ENCODE data around the gene MSL2.
"Not testable (repeated sequence)": the region's sequence is repeated elsewhere in the genome, so short reads cannot be mapped to it uniquely, and the experiment has no call there.

MSL2 gene

GRCh38 chr3:136192831-136193230, 3.3 kb downstream of the MSL2 start:
- DNase-seq (ENCODE audit: low read depth in 1 of 2, low spot score in 1 of 2): no peak

- not testable (repeated sequence) for DNase-seq (ENCODE audit: low read depth in 1 of 2, low spot score in 1 of 2)
Measured at GRCh38 chr3:136192195-136192594, 3.9 kb downstream of the MSL2 start.

GRCh38 chr3:136189859-136190617, 6.1 kb downstream of the MSL2 start:
- no peak for DNase-seq (ENCODE audit: low read depth in 1 of 2, low spot score in 1 of 2)

GRCh38 chr3:136189043-136189442, 7.1 kb downstream of the MSL2 start:
- DNase-seq (ENCODE audit: low read depth in 1 of 2, low spot score in 1 of 2): no peak

GRCh38 chr3:136187868-136188267, 8.3 kb downstream of the MSL2 start:
- no peak for DNase-seq (ENCODE audit: low read depth in 1 of 2, low spot score in 1 of 2)

- no peak for DNase-seq (ENCODE audit: low read depth in 1 of 2, low spot score in 1 of 2)
Measured at GRCh38 chr3:136186846-136187245, 9.3 kb downstream of the MSL2 start.

GRCh38 chr3:136186344-136186743, 9.8 kb downstream of the MSL2 start:
- DNase-seq (ENCODE audit: low read depth in 1 of 2, low spot score in 1 of 2): no peak

- no peak for DNase-seq (ENCODE audit: low read depth in 1 of 2, low spot score in 1 of 2)
Measured at GRCh38 chr3:136184703-136185102, 11.4 kb downstream of the MSL2 start.

GRCh38 chr3:136181741-136182140, 14.4 kb downstream of the MSL2 start:
- no peak for DNase-seq (ENCODE audit: low read depth in 1 of 2, low spot score in 1 of 2)

- DNase-seq (ENCODE audit: low read depth in 1 of 2, low spot score in 1 of 2): no peak
Measured at GRCh38 chr3:136177876-136178275, 18.3 kb downstream of the MSL2 start.

- no peak for DNase-seq (ENCODE audit: low read depth in 1 of 2, low spot score in 1 of 2)
Measured at GRCh38 chr3:136173939-136174490, 22.1 kb downstream of the MSL2 start.

GRCh38 chr3:136171097-136171542, 25.0 kb downstream of the MSL2 start:
- DNase-seq (ENCODE audit: low read depth in 1 of 2, low spot score in 1 of 2): no peak

- not testable (repeated sequence) for DNase-seq (ENCODE audit: low read depth in 1 of 2, low spot score in 1 of 2)
Measured at GRCh38 chr3:136168236-136168635, 27.9 kb downstream of the MSL2 start.

GRCh38 chr3:136166507-136166906, 29.6 kb downstream of the MSL2 start:
- DNase-seq (ENCODE audit: low read depth in 1 of 2, low spot score in 1 of 2): no peak

- DNase-seq (ENCODE audit: low read depth in 1 of 2, low spot score in 1 of 2): not testable (repeated sequence)
Measured at GRCh38 chr3:136163607-136164006, 32.5 kb downstream of the MSL2 start.

- no peak for DNase-seq (ENCODE audit: low read depth in 1 of 2, low spot score in 1 of 2)
Measured at GRCh38 chr3:136162322-136162721, 33.8 kb downstream of the MSL2 start.

GRCh38 chr3:136161516-136161915, 34.6 kb downstream of the MSL2 start:
- no peak for DNase-seq (ENCODE audit: low read depth in 1 of 2, low spot score in 1 of 2)

GRCh38 chr3:136152963-136153362, 43.2 kb downstream of the MSL2 start:
- no peak for DNase-seq (ENCODE audit: low read depth in 1 of 2, low spot score in 1 of 2)

- no peak for DNase-seq (ENCODE audit: low read depth in 1 of 2, low spot score in 1 of 2)
Measured at GRCh38 chr3:136152176-136152843, 43.8 kb downstream of the MSL2 start.

- no peak for DNase-seq (ENCODE audit: low read depth in 1 of 2, low spot score in 1 of 2)
Measured at GRCh38 chr3:136151219-136151618, 44.9 kb downstream of the MSL2 start.

- DNase-seq (ENCODE audit: low read depth in 1 of 2, low spot score in 1 of 2): no peak
Measured at GRCh38 chr3:136149667-136150066, 46.5 kb downstream of the MSL2 start.

- no peak for DNase-seq (ENCODE audit: low read depth in 1 of 2, low spot score in 1 of 2)
Measured at GRCh38 chr3:136146981-136147729, 49.0 kb downstream of the MSL2 start.

Measured in stimulated activated CD4-positive, alpha-beta T cell treated with anti-CD3 and anti-CD28 coated beads, Interleukin-15, amount 100 ng/mL, for 1 hour (primary cell).